MCF 10A (cell line): ENCODE results near the gene DTX3. TPM values are rescaled to one million over a fixed set of nuclear protein-coding genes. Genes with fewer than 3 reads are reported as not detected.
"Not testable (repeated sequence)": the region's sequence is repeated elsewhere in the genome, so short reads cannot be mapped to it uniquely, and the experiment has no call there.

Experiments used
- BruUV-seq: library from RNA; stranded (reverse); fragments of 400-500 nt; replicated peaks from 2 replicates; lab custom pipeline; 2021; lab: Mats Ljungman, UMichigan
- CTCF ChIA-PET: fragments of 300-600 bp; sonication (Branson Sonifier 250); formaldehyde crosslinking; extraction: SDS; loops from one replicate; lab custom pipeline; 2021; ENCODE audit warnings: antibody characterized with exemption, inconsistent platforms; lab: Yijun Ruan, JAX
- POLR2A ChIA-PET: fragments of 300-600, 350-650 bp; sonication (Branson Sonifier 250); formaldehyde crosslinking; extraction: SDS; loops from one replicate; lab custom pipeline; 2020; ENCODE audit warnings: antibody characterized with exemption, inconsistent platforms; lab: Yijun Ruan, JAX
- DNase-seq: peaks from one replicate; pipeline ENCODE4 v3.0.0-alpha.2; 2018; ENCODE audit not compliant: unreplicated experiment
- H3K27ac Mint-ChIP-seq: one replicate; pipeline ENCODE4 v1.8.0; 2022; ENCODE audit warnings: mild to moderate bottlenecking, low read depth, mixed read lengths; ENCODE audit not compliant: unreplicated experiment
- H3K27me3 Mint-ChIP-seq: one replicate; pipeline ENCODE4 v1.8.0; 2022; ENCODE audit warnings: mixed read lengths; ENCODE audit not compliant: insufficient read depth, unreplicated experiment
- H3K36me3 Mint-ChIP-seq: one replicate; pipeline ENCODE4 v1.8.0; 2022; ENCODE audit warnings: mild to moderate bottlenecking, moderate library complexity, mixed read lengths; ENCODE audit not compliant: insufficient read depth, unreplicated experiment
- H3K4me1 Mint-ChIP-seq: one replicate; pipeline ENCODE4 v1.8.0; 2022; ENCODE audit warnings: mixed read lengths; ENCODE audit not compliant: insufficient read depth, unreplicated experiment
- H3K4me3 Mint-ChIP-seq: one replicate; pipeline ENCODE4 v1.8.0; 2022; ENCODE audit warnings: mild to moderate bottlenecking, moderate library complexity, mixed read lengths; ENCODE audit not compliant: unreplicated experiment
- H3K9me3 Mint-ChIP-seq: one replicate; pipeline ENCODE4 v1.8.0; 2022; ENCODE audit warnings: mixed read lengths; ENCODE audit not compliant: unreplicated experiment
- intact Hi-C: fragments of 100-400 bp; cut with micrococcal nuclease; formaldehyde crosslinking; loops from 2 replicates; pipeline ENCODE4 v1.14.1; 2022
- total RNA-seq: library from RNA; stranded (reverse); gene quantifications from 2 replicates; pipeline ENCODE4 v1.2.3, GENCODE V29; 2022
- TF ChIP-seq, protein P1 (sequence below): fragments of 200-600 bp; IDR thresholded peaks from one replicate; pipeline ENCODE4 v1.8.0; 2022; ENCODE audit warnings: antibody characterized with exemption, mild to moderate bottlenecking; ENCODE audit not compliant: unreplicated experiment

DTX3 gene
- total RNA-seq, 1 experiment from 2014 or later = 2.0 TPM

DNA sequence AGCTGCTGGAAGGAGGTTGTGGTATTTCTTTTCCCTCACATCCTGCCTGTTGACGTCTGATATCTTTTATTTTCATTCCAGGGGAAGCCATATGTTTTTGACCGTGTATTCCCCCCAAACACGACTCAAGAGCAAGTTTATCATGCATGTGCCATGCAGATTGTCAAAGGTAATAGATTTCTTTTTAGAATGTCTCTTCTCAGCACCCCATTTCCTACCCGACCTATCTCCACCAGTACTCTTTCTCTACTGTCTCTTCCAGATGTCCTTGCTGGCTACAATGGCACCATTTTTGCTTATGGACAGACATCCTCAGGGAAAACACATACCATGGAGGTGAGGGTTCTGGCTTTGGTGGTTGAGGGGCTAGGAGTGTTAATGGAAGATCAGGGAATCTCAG is 41.3 kb upstream of the DTX3 start:
- Mint-ChIP-seq H3K27me3 (peaks cover 31% of the 10 kb centered on the region), H3K9me3 (no peaks in the 10 kb centered on the region), H3K4me3 (no peak overlapping the region), H3K36me3 (no peaks in the 10 kb centered on the region), H3K4me1 (no peaks in the 10 kb centered on the region), H3K27ac (no peak overlapping the region)
- BruUV-seq = no TSS peak
- CTCF ChIA-PET = interaction anchor here (0.6 kb wide), 1 partner anchor 19 kb away, joined by 3 read pairs; no protein-coding TSS in a partner anchor
- DNase-seq = no peak
- TF ChIP-seq, protein P1, sequence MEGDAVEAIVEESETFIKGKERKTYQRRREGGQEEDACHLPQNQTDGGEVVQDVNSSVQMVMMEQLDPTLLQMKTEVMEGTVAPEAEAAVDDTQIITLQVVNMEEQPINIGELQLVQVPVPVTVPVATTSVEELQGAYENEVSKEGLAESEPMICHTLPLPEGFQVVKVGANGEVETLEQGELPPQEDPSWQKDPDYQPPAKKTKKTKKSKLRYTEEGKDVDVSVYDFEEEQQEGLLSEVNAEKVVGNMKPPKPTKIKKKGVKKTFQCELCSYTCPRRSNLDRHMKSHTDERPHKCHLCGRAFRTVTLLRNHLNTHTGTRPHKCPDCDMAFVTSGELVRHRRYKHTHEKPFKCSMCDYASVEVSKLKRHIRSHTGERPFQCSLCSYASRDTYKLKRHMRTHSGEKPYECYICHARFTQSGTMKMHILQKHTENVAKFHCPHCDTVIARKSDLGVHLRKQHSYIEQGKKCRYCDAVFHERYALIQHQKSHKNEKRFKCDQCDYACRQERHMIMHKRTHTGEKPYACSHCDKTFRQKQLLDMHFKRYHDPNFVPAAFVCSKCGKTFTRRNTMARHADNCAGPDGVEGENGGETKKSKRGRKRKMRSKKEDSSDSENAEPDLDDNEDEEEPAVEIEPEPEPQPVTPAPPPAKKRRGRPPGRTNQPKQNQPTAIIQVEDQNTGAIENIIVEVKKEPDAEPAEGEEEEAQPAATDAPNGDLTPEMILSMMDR = no peak
- POLR2A ChIA-PET = no interaction called here
- intact Hi-C loops = no loop called here

- no TSS peak for BruUV-seq
- Mint-ChIP-seq H3K4me1 (no peaks in the 10 kb centered on the region), H3K27ac (no peak overlapping the region), H3K36me3 (no peaks in the 10 kb centered on the region), H3K9me3 (no peaks in the 10 kb centered on the region), H3K27me3 (peaks cover 31% of the 10 kb centered on the region), H3K4me3 (no peak overlapping the region)
- TF ChIP-seq, protein P1 = no peak
- CTCF ChIA-PET = interaction anchor here (0.6 kb wide), 2 partner anchors 19 to 62 kb away, joined by 3 read pairs; no protein-coding TSS in a partner anchor
- DNase-seq = no peak
- intact Hi-C loops = no loop called here
- POLR2A ChIA-PET = interaction anchor here (0.6 kb wide), 1 partner anchor 185 kb away, joined by 4 read pairs; no protein-coding TSS in a partner anchor
These were observed 40.4 kb upstream of the DTX3 start for GRCh38 chr12:57564178-57564740.

DNA sequence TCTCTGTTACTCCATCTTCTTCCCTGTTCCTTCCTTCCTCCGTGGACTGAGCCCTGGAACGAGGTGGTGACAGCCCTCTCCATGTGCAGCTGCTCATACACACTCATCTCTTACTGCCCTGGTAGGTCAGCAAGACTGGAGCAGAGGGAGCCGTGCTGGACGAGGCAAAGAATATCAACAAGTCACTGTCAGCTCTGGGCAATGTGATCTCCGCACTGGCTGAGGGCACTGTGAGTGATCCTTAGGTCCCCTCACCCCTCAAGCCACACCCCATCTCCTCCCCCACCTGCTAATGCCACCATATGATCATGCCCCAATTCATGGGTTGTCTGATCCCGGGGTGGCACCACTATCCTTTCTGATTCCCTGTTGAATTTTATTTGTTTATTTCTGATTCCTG is 35.8 kb upstream of the DTX3 start:
- H3K27ac Mint-ChIP-seq = no peak overlapping the region
- no peaks in the 10 kb centered on the region for H3K4me1 Mint-ChIP-seq
- no peak for DNase-seq
- ChIA-PET CTCF (interaction anchor here (0.6 to 1.3 kb wide), 3 partner anchors 13 to 1372 kb away, joined by 3 to 5 read pairs (median 3); no protein-coding TSS in a partner anchor), POLR2A (no interaction called here)
- no peak overlapping the region for H3K4me3 Mint-ChIP-seq
- TF ChIP-seq, protein P1 = no peak
- H3K9me3 Mint-ChIP-seq = no peaks in the 10 kb centered on the region
- peaks cover 15% of the 10 kb centered on the region for H3K27me3 Mint-ChIP-seq
- BruUV-seq = no TSS peak
- no peaks in the 10 kb centered on the region for H3K36me3 Mint-ChIP-seq
- intact Hi-C loops = no loop called here

DNA sequence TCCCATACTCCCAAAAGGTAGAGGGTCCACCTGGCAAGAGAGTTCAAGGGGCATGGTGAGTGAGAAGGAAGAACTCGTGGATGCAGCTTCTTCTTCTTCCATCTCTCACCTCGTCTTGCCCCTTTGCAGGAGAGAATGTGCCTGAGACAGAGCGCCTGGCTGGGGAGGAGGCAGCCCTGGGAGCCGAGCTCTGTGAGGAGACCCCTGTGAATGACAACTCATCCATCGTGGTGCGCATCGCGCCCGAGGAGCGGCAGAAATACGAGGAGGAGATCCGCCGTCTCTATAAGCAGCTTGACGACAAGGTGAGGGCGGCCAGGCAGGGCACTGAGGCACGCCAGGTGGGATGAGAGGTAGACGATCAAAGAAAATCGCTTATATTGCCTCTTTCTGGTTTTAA is 34.8 kb upstream of the DTX3 start:
- H3K27me3 Mint-ChIP-seq = peaks cover 4% of the 10 kb centered on the region
- CTCF ChIA-PET = interaction anchor here (0.8 to 6.7 kb wide), 2 partner anchors 13 to 330 kb away, joined by 5 to 55 read pairs; no protein-coding TSS in a partner anchor

DNA sequence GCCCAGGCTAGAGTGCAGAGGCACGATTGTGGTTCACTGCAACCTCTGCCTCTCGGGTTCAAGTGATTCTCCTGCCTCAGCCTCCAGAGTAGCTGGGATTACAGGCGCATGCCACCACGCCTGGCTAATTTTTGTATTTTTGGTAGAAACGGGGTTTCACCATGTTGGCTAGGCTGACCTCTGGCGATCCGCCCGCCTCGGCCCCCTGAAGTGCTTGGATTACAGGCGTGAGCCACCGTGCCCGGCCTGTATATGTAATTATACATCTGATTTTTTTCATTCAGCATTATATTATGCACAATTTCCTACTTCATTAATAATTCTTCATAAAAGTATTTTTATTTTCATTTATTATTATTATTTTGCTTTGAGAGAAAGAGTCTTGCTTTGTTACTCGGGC is 34.2 kb upstream of the DTX3 start:
- H3K4me3 Mint-ChIP-seq, H3K27ac Mint-ChIP-seq, BruUV-seq, H3K4me1 Mint-ChIP-seq, DNase-seq, POLR2A ChIA-PET, H3K36me3 Mint-ChIP-seq, H3K9me3 Mint-ChIP-seq, intact Hi-C loops, H3K27me3 Mint-ChIP-seq: not testable (repeated sequence)
- CTCF ChIA-PET = interaction anchor here (0.8 to 6.7 kb wide), 2 partner anchors 13 to 330 kb away, joined by 5 to 55 read pairs; no protein-coding TSS in a partner anchor

More for the DNA sequence above, 34.8 kb upstream of the DTX3 start:
- intact Hi-C loops = no loop called here
- Mint-ChIP-seq H3K27ac (no peak overlapping the region), H3K9me3 (no peaks in the 10 kb centered on the region), H3K4me1 (no peaks in the 10 kb centered on the region), H3K36me3 (no peaks in the 10 kb centered on the region), H3K4me3 (no peak overlapping the region)
- no peak for DNase-seq
- TF ChIP-seq, protein P1 = no peak
- no TSS peak for BruUV-seq
- POLR2A ChIA-PET = no interaction called here
